ENCODE results near the gene PAQR7.

The PAQR7 gene

GRCh38 chr1:25872713-25873112 lies 2.8 kb downstream of the PAQR7 start:
- DNase-seq: no peak

- DNase-seq: no peak
These were observed 3.6 kb downstream of the PAQR7 start for GRCh38 chr1:25871704-25872494.

- DNase-seq: no peak
These were observed 4.3 kb downstream of the PAQR7 start for GRCh38 chr1:25871086-25871703.

GRCh38 chr1:25870614-25871013 lies 4.9 kb downstream of the PAQR7 start:
- no peak for DNase-seq

- DNase-seq: no peak
These were observed 5.5 kb downstream of the PAQR7 start for GRCh38 chr1:25869909-25870606.

- no peak for DNase-seq
These were observed 8.1 kb downstream of the PAQR7 start for GRCh38 chr1:25867210-25867991.

- no peak for DNase-seq
These were observed 9.2 kb downstream of the PAQR7 start for GRCh38 chr1:25866288-25866687.

- DNase-seq: no peak
These were observed 11.1 kb downstream of the PAQR7 start for GRCh38 chr1:25864434-25864833.

GRCh38 chr1:25863486-25864262 lies 11.8 kb downstream of the PAQR7 start:
- no peak for DNase-seq

- DNase-seq: no peak
These were observed 12.6 kb downstream of the PAQR7 start for GRCh38 chr1:25862785-25863485.

GRCh38 chr1:25861316-25862286 lies 13.9 kb downstream of the PAQR7 start:
- DNase-seq: no peak

- DNase-seq: peak; percentile 43
These were observed 16.4 kb downstream of the PAQR7 start, which contains the start of gene AUNIP for GRCh38 chr1:25858906-25859789. TSS of gene AUNIP (minus strand) at chr1:25859457. CDS start at chr1:25859357, 100 bp downstream.

- DNase-seq: no peak
These were observed 17.0 kb downstream of the PAQR7 start for GRCh38 chr1:25858494-25858893.

- DNase-seq: no peak
These were observed 18.7 kb downstream of the PAQR7 start for GRCh38 chr1:25856856-25857255.

- DNase-seq: no peak
These were observed 21.0 kb downstream of the PAQR7 start for GRCh38 chr1:25854554-25854953.

GRCh38 chr1:25848531-25848930 lies 27.0 kb downstream of the PAQR7 start:
- no peak for DNase-seq

- no peak for DNase-seq
These were observed 27.6 kb downstream of the PAQR7 start for GRCh38 chr1:25847929-25848328.

- DNase-seq: no peak
These were observed 29.8 kb downstream of the PAQR7 start for GRCh38 chr1:25845664-25846063.
